HepG2 (cell line): ENCODE results near the gene SLC7A6OS. TPM values are rescaled to one million over a fixed set of nuclear protein-coding genes. Genes with fewer than 3 reads are reported as not detected.
A peak's percentile ranks its signal among the peaks of the same experiment; 100 is the strongest.

Source experiments
- CBX5 ChIP-seq: sonication (generic); formaldehyde crosslinking; IDR thresholded peaks from 2 replicates; pipeline ENCODE4 v1.4.0; 2020; ENCODE audit warnings: missing genetic modification reagents, borderline replicate concordance
- DRAP1 ChIP-seq: IDR thresholded peaks from 2 replicates; pipeline ENCODE4 v1.6.1; 2016; ENCODE audit warnings: missing genetic modification reagents, missing compliant biosample characterization
- KDM4B ChIP-seq: sonication (generic); formaldehyde crosslinking; IDR thresholded peaks from 2 replicates; pipeline ENCODE4 v1.4.0; 2020; ENCODE audit warnings: missing genetic modification reagents
- MATR3 ChIP-seq: sonication (generic); formaldehyde crosslinking; IDR thresholded peaks from 2 replicates; pipeline ENCODE4 v1.4.0; 2020; ENCODE audit warnings: missing genetic modification reagents
- MTERF4 ChIP-seq: sonication (generic); formaldehyde crosslinking; IDR thresholded peaks from 2 replicates; pipeline ENCODE4 v1.8.0; 2023; ENCODE audit warnings: mild to moderate bottlenecking, missing genetic modification reagents
- MZF1 ChIP-seq: sonication (generic); formaldehyde crosslinking; IDR thresholded peaks from 2 replicates; pipeline ENCODE4 v1.8.1; 2023; ENCODE audit warnings: mild to moderate bottlenecking, missing genetic modification reagents, borderline replicate concordance
- NFYB ChIP-seq: sonication (generic); formaldehyde crosslinking; IDR thresholded peaks from 2 replicates; pipeline ENCODE4 v1.4.0; 2020; ENCODE audit warnings: missing genetic modification reagents
- NR1H2 ChIP-seq: sonication (generic); formaldehyde crosslinking; IDR thresholded peaks from 2 replicates; pipeline ENCODE4 v1.8.1; 2022; ENCODE audit warnings: low read depth, missing genetic modification reagents, borderline replicate concordance
- RORA ChIP-seq: sonication (generic); formaldehyde crosslinking; IDR thresholded peaks from 2 replicates; pipeline ENCODE4 v1.5.0; 2020; ENCODE audit warnings: mild to moderate bottlenecking, missing genetic modification reagents, moderate library complexity
- TFDP2 ChIP-seq: sonication (generic); formaldehyde crosslinking; IDR thresholded peaks from 2 replicates; pipeline ENCODE4 v1.4.0; 2020; ENCODE audit warnings: missing genetic modification reagents
- TGIF2 ChIP-seq: IDR thresholded peaks from 2 replicates; pipeline ENCODE4 v1.6.1; 2016; ENCODE audit warnings: control low read depth, missing compliant biosample characterization
- TIGD3 ChIP-seq: sonication (generic); formaldehyde crosslinking; IDR thresholded peaks from 2 replicates; pipeline ENCODE4 v1.5.1; 2020; ENCODE audit warnings: mild to moderate bottlenecking, missing genetic modification reagents, borderline replicate concordance
- ZBTB25 ChIP-seq: IDR thresholded peaks from 2 replicates; pipeline ENCODE4 v1.6.1; 2018; ENCODE audit warnings: missing genetic modification reagents
- ZBTB33 ChIP-seq: sonication (generic); formaldehyde crosslinking; IDR thresholded peaks from 2 replicates; pipeline ENCODE4 v1.4.0; 2020; ENCODE audit warnings: missing genetic modification reagents
- ZNF136 ChIP-seq: sonication (generic); formaldehyde crosslinking; IDR thresholded peaks from 2 replicates; pipeline ENCODE4 v1.8.1; 2022; ENCODE audit warnings: low read depth, mild to moderate bottlenecking, moderate library complexity, missing genetic modification reagents
- ZNF256 ChIP-seq: sonication (generic); formaldehyde crosslinking; conservative IDR thresholded peaks from 2 replicates; pipeline ENCODE4 v1.4.0; 2020; ENCODE audit warnings: missing genetic modification reagents
- ZNF510 ChIP-seq: sonication (generic); formaldehyde crosslinking; IDR thresholded peaks from 2 replicates; pipeline ENCODE4 v1.4.0; 2020; ENCODE audit warnings: low read depth, mild to moderate bottlenecking, missing genetic modification reagents
- ZNF530 ChIP-seq: sonication (generic); formaldehyde crosslinking; IDR thresholded peaks from 2 replicates; pipeline ENCODE4 v1.5.0; 2020; ENCODE audit warnings: low read depth, mild to moderate bottlenecking, missing genetic modification reagents
- ZNF556 ChIP-seq: sonication (generic); formaldehyde crosslinking; IDR thresholded peaks from 2 replicates; pipeline ENCODE4 v1.4.0; 2020; ENCODE audit warnings: mild to moderate bottlenecking, missing genetic modification reagents, borderline replicate concordance
- ZNF7 ChIP-seq: IDR thresholded peaks from 2 replicates; pipeline ENCODE4 v1.6.1; 2016; ENCODE audit warnings: missing biosample characterization, missing genetic modification reagents
- ZNF713 ChIP-seq: sonication (generic); formaldehyde crosslinking; IDR thresholded peaks from 2 replicates; pipeline ENCODE4 v1.4.0; 2020; ENCODE audit warnings: mild to moderate bottlenecking, missing genetic modification reagents
- ZNF724P ChIP-seq: sonication (generic); formaldehyde crosslinking; IDR thresholded peaks from 2 replicates; pipeline ENCODE4 v1.8.0; 2022; ENCODE audit warnings: missing genetic modification reagents, borderline replicate concordance
- polyA plus RNA-seq, 8 experiments: library from polyadenylated mRNA; depleted of rRNA in 3 of 8; stranded (reverse) in 7 of 8; unstranded in 1 of 8; fragments of >200 nt; fragmentation: Illumina TruSeq in 4 of 8; extraction: Trizol in 4 of 8; gene quantifications; 2 replicates each; pipeline versions ENCODE4 v1.2.1 to v1.2.3, GENCODE V29; 2011 to 2016; ENCODE audit warnings: low read depth in 4 of 8, missing spikeins in 1 of 8, mixed read lengths in 1 of 8; ENCODE audit not compliant: insufficient read depth in 1 of 8
- total RNA-seq, 5 experiments: library from RNA; depleted of rRNA; stranded (reverse); fragments of >200 nt; fragmentation: Illumina TruSeq; extraction: Trizol; gene quantifications; 2 replicates each; pipeline ENCODE4 v1.2.3, GENCODE V29; 2016; ENCODE audit warnings: low read depth in 1 of 5

The SLC7A6OS gene
- total and polyA plus RNA-seq, 2 of the 13 experiments (the other 11 are each of a cell fraction or from before 2014, with no cell fraction given) = 11.2 to 21.5 TPM

- TF ChIP-seq MTERF4 (CRISPR knock-in tag) = peak; percentile 99
- TF ChIP-seq NFYB (CRISPR knock-in tag) = peak; percentile 57
- TF ChIP-seq DRAP1 = peak; percentile 100
- TF ChIP-seq MATR3 (CRISPR knock-in tag) = no peak
- peak; percentile 100 for TF ChIP-seq ZNF510 (CRISPR knock-in tag)
- peak; percentile 100 for TF ChIP-seq ZNF724P
- peak; percentile 100 for TF ChIP-seq TFDP2 (CRISPR knock-in tag)
- peak; percentile 99 for TF ChIP-seq ZNF256 (CRISPR knock-in tag)
- TF ChIP-seq CBX5 (CRISPR knock-in tag) = peak; percentile 98
- TF ChIP-seq ZNF530 = no peak
- peak; percentile 99 for TF ChIP-seq TIGD3 (CRISPR knock-in tag)
- peak; percentile 68 for TF ChIP-seq ZBTB33 (CRISPR knock-in tag)
- TF ChIP-seq NR1H2 (CRISPR knock-in tag) = peak; percentile 99
- peak; percentile 98; the same call in 1 of the 2 replicates for TF ChIP-seq ZBTB25 (CRISPR knock-in tag)
- peak; percentile 99 for TF ChIP-seq TGIF2 (CRISPR knock-in tag)
- TF ChIP-seq ZNF136 (CRISPR knock-in tag) = peak; percentile 98
- TF ChIP-seq RORA = no peak
- peak; percentile 95 for TF ChIP-seq KDM4B (CRISPR knock-in tag)
- TF ChIP-seq ZNF556 (CRISPR knock-in tag) = peak; percentile 45; the same call in 1 of the 2 replicates
- TF ChIP-seq ZNF713 (CRISPR knock-in tag) = peak; percentile 76; the same call in 1 of the 2 replicates
- 0 out of 2 replicates have a peak, but pooled peaks have one; percentile 56 for TF ChIP-seq ZNF7 (CRISPR knock-in tag)
- TF ChIP-seq MZF1 (CRISPR knock-in tag) = peak; percentile 94
Observed at GRCh38 chr16:68310774-68311511, at the start of gene SLC7A6OS, which contains the start of gene PRMT7 (continued).
